Gastrocnemius medialis (tissue), 4 donors: ENCODE measurements around the gene LIN54. TPM values are rescaled to one million over a fixed set of nuclear protein-coding genes. Genes with fewer than 3 reads are reported as not detected.

Experiments
- ATAC-seq, 2 donors: fragments of 150-250 bp; one replicate each; pipeline ENCODE4 v1.9.1; 2016
- DNase-seq, 2 donors: peaks; one replicate each; pipeline ENCODE4 v3.0.0-alpha.2; 2019
- H3K27ac ChIP-seq, 4 donors: fragments of 200-600 bp; sonication (generic); 1 replicate in 1 of 4; 2 replicates in 3 of 4; pipeline ENCODE4 v1.5.1; 2016 to 2018; ENCODE audit warnings: mild to moderate bottlenecking in 2 of 4, moderate library complexity in 1 of 4
- H3K27me3 ChIP-seq, 3 donors: fragments of 200-600 bp; sonication (generic) in 2 of 3; 1 replicate in 1 of 3; 2 replicates in 2 of 3; pipeline versions ENCODE4 v1.5.1 to v1.6.0; 2016 to 2019; ENCODE audit warnings: mild to moderate bottlenecking in 1 of 3, moderate library complexity in 1 of 3
- H3K36me3 ChIP-seq, 2 donors: fragments of 200-600 bp; sonication (generic) in 1 of 2; one replicate each; pipeline ENCODE4 v1.5.1; 2017 to 2018
- H3K4me1 ChIP-seq, 2 donors: fragments of 200-600 bp; sonication (generic) in 1 of 2; one replicate each; pipeline ENCODE4 v1.5.1; 2016 to 2017; ENCODE audit warnings: mild to moderate bottlenecking in 2 of 2
- H3K4me3 ChIP-seq, 4 donors: fragments of 200-600 bp; sonication (generic) in 3 of 4; 1 replicate in 1 of 4; 2 replicates in 3 of 4; pipeline ENCODE4 v1.5.1; 2016 to 2019; ENCODE audit warnings: mild to moderate bottlenecking in 2 of 4
- H3K9me3 ChIP-seq, 3 donors: fragments of 200-600 bp; sonication (generic) in 2 of 3; 1 replicate in 1 of 3; 2 replicates in 2 of 3; pipeline ENCODE4 v1.5.1; 2016 to 2019
- POLR2A ChIP-seq, 2 donors: fragments of 450-650 bp; IDR thresholded peaks; one replicate each; pipeline ENCODE4 v1.6.1; 2017; ENCODE audit warnings: antibody characterized with exemption in 2 of 2, mild to moderate bottlenecking in 2 of 2, moderate library complexity in 2 of 2
- in situ Hi-C, 4 donors: fragments of 200-750 bp; cut with MboI; loops; one replicate each; pipeline versions ENCODE4 v1.15.0 to v1.8.0; 2017; ENCODE audit warnings: low sequenced_read_pairs in 4 of 4
- intact Hi-C: fragments of 100-400 bp; cut with DNase I; formaldehyde crosslinking; loops from one replicate; pipeline ENCODE4 v1.15.1; 2023; ENCODE audit warnings: low total_unique reads
- total RNA-seq, 4 donors: library from RNA; depleted of rRNA; stranded (reverse); fragments of >200 nt; gene quantifications; one replicate each; pipeline versions ENCODE4 v1.1.0 to v1.2.3, GENCODE V29; 2016
- TF ChIP-seq, protein P1 (sequence below), 5 experiments: fragments of 450-650 bp in 3 of 5; fragments of 200-600 bp in 2 of 5; sonication (generic) in 2 of 5; IDR thresholded peaks in 4 of 5; conservative IDR thresholded peaks in 1 of 5; 1 replicate in 4 of 5; 2 replicates in 1 of 5; pipeline ENCODE4 v1.5.1; 2016 to 2019; ENCODE audit warnings: antibody characterized with exemption in 5 of 5, mild to moderate bottlenecking in 3 of 5, moderate library complexity in 3 of 5

The LIN54 gene
- total RNA-seq, 4 donors from 2014 or later: 12.0 to 25.0 (median 14.5) TPM

GRCh38 chr4:82885410-82885809, 125.2 kb downstream of the LIN54 start:
- DNase-seq (no peak), ATAC-seq (no peak)
- Histone ChIP-seq H3K9me3 (no peaks in the 10 kb centered on the region), H3K4me3 (no peak overlapping the region), H3K27ac (peak overlapping the region in 1 of 4 donors; percentile 24), H3K27me3 (no peaks in the 10 kb centered on the region), H3K36me3 (peaks cover 0 to 15% of the 10 kb centered on the region in 2 donors), H3K4me1 (peaks cover 39 to 40% of the 10 kb centered on the region in 2 donors)
- intact Hi-C loops (no loop called here), in situ Hi-C loops (loop anchor here in 2 of 4 donors (10.0 to 25.0 kb wide), 4 partner anchors 129 to 577 kb away; partner anchors contain the start of genes HELQ (in 2 of the 2), MRPS18C (in 2 of the 2), COPS4 (in 1 of the 2) and ENOPH1 (in 1 of the 2))
- TF ChIP-seq, protein P1, sequence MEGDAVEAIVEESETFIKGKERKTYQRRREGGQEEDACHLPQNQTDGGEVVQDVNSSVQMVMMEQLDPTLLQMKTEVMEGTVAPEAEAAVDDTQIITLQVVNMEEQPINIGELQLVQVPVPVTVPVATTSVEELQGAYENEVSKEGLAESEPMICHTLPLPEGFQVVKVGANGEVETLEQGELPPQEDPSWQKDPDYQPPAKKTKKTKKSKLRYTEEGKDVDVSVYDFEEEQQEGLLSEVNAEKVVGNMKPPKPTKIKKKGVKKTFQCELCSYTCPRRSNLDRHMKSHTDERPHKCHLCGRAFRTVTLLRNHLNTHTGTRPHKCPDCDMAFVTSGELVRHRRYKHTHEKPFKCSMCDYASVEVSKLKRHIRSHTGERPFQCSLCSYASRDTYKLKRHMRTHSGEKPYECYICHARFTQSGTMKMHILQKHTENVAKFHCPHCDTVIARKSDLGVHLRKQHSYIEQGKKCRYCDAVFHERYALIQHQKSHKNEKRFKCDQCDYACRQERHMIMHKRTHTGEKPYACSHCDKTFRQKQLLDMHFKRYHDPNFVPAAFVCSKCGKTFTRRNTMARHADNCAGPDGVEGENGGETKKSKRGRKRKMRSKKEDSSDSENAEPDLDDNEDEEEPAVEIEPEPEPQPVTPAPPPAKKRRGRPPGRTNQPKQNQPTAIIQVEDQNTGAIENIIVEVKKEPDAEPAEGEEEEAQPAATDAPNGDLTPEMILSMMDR (IDR thresholded peaks at IDR 0.05 in 4 of 5, conservative IDR thresholded peaks at IDR 0.05 in 1 of 5): no peak
- TF ChIP-seq POLR2A (IDR thresholded peaks at IDR 0.05): no peak

Other genes starting within 250 kb of the LIN54 start
- 1 to 10 TPM in 3 of 4 donors, under 1 TPM in 1; 0.68 to 2.4 (median 1.4) TPM for gene SCD5, start 212.0 kb downstream of the LIN54 start, total RNA-seq
- 100 to 1,000 TPM in 3 of 4 donors, 10 to 100 TPM in 1; 95.2 to 112 (median 105) TPM for gene SEC31A, start 119.7 kb downstream of the LIN54 start, total RNA-seq
- 10 to 100 TPM in 1 of 4 donors, 1 to 10 TPM in 3; 7.6 to 11.1 (median 8.4) TPM for gene THAP9, start 110.1 kb downstream of the LIN54 start, total RNA-seq
- gene COPS4, start 24.4 kb upstream of the LIN54 start, total RNA-seq: 100 to 1,000 TPM in 2 of 4 donors, 10 to 100 TPM in 2; 67.9 to 151 (median 91.9) TPM
- 1 to 10 TPM in 1 of 4 donors, under 1 TPM in 2, not detected in 1; 0.23 to 1.1 (median 0.53) TPM for gene PLAC8, start 103.9 kb upstream of the LIN54 start, total RNA-seq